ENCODE measurements around the gene RALGPS1.

Gene RALGPS1

DNA sequence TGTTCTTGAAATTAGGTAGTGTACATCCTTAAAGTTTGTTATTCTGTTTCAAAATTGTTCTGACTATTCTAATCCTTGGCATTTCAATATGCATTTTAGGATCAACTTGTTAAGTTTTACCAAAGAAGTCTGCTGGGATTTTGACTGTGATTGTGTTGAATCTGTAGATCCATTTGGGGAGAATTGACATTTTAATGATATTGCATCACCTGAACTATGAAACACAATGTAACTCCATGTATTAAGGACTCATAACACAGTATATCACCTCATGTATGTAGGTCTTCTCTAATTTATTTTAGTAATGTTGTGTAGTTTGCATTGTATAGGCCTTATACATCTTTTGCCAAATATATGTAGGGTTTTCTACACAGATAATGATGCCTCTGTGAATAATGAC is 77.8 kb downstream of the RALGPS1 start:
- TF ChIP-seq, protein P1, sequence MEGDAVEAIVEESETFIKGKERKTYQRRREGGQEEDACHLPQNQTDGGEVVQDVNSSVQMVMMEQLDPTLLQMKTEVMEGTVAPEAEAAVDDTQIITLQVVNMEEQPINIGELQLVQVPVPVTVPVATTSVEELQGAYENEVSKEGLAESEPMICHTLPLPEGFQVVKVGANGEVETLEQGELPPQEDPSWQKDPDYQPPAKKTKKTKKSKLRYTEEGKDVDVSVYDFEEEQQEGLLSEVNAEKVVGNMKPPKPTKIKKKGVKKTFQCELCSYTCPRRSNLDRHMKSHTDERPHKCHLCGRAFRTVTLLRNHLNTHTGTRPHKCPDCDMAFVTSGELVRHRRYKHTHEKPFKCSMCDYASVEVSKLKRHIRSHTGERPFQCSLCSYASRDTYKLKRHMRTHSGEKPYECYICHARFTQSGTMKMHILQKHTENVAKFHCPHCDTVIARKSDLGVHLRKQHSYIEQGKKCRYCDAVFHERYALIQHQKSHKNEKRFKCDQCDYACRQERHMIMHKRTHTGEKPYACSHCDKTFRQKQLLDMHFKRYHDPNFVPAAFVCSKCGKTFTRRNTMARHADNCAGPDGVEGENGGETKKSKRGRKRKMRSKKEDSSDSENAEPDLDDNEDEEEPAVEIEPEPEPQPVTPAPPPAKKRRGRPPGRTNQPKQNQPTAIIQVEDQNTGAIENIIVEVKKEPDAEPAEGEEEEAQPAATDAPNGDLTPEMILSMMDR (IDR thresholded peaks at IDR 0.05; ENCODE audit: borderline replicate concordance, insufficient read depth, low read depth, low read length): no peak
- H3K4me3 ChIP-seq (ENCODE audit: low read depth, low read length): no peak overlapping the region

DNA sequence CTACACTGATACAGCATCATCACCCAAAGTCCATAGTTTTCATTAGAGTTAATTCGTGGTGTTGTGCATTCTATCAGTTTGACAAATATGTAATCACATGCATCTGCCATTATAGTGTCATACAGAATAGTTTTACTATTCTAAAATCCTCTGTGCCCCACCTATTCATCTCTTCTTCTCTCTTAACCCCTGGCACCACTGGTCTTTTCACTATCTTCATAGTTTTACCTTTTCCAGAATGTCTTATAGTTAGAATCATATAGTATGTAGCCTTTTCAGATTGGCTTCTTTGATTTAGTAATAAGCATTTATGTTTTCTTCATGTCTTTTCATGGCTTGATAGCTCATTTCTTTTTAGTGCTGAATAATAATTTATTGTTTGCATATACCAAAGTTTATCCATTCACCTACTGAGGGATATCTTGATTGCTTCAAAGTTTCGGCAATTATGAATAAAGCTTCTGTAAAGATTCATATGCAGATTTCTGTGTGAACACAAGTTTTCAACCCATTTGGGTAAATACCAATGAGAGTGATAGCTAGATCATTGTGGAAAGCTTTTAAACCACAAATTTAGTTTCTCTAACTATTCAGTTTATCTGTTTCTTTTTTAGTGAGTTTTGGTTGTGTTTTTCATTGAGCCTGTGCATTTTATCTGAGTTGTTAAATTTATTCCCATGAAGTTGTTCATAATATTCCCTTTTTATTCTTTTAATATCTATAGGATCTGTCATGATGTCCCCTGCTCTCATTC is 84.9 kb downstream of the RALGPS1 start:
- TF ChIP-seq, protein P1 (IDR thresholded peaks at IDR 0.05; ENCODE audit: borderline replicate concordance, insufficient read depth, low read depth, low read length): no peak
- no peak overlapping the region for H3K4me3 ChIP-seq (ENCODE audit: low read depth, low read length)

DNA sequence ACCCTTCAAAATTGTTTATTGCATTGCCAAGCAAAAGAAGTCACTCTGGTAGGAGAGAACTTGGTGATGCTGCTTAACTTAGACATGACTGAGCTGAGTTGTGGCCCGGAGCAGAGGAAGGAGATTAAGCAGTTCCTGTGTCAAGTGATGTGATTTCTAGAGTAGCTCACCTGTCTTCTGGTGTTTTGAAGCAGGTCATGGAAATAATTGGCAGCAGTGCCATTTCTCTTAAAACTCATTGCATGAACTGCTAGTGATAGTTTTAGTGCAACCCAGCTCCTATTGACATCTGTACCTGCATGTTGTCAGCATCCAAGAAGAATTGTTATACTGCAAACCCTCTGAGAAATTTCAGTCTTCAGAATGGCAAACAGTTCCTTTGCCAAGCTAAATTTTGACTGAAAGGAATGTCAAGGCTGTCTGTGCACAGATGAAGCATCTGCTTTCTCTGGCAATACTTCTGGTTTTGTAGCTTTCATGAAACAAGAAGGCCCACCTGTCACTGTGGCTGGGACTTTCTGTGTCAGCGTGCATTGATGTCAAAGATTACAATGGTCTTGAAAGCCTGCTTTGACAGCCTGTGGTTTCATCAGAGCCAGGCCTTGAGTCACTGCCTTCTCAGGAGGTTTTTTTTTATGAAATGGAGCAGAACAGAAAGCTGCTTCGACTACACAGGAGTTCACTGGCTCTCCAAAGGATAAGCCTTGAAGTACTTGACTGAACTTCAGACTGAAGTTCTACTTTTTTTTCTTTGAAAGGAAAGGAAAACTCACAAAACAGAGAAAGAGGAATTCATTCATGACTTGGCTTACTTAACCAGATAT is 90.6 kb downstream of the RALGPS1 start:
- TF ChIP-seq, protein P1 (IDR thresholded peaks at IDR 0.05; ENCODE audit: borderline replicate concordance, insufficient read depth, low read depth, low read length): no peak
- H3K4me3 ChIP-seq (ENCODE audit: low read depth, low read length): no peak overlapping the region

DNA sequence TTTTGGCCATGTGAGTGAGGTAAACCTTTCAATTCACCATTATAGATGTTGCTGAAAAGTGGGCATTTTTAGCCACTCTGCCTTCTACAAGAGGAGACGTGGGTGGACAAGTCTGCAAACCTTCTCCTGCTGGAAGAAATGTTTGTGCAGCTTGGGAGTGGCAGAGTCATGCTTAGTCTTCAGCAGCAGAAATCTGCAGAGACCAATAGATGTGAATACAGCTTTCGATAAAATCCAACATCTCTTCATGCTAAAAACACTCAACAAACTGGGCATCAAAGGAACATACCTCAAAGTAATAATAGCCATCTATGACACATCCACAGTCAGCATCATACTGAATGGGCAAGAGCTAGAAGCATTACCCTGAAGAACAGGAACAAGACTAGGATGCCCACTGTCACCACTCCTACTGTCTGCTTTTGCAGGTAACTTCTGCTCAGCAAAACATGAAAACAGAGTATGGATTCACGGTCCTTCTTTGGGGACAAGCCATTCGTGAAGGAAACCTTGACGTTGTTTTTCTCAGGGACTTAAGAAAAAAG is 91.3 kb downstream of the RALGPS1 start:
- no peak overlapping the region for H3K4me3 ChIP-seq (ENCODE audit: low read depth, low read length)
- TF ChIP-seq, protein P1 (IDR thresholded peaks at IDR 0.05; ENCODE audit: borderline replicate concordance, insufficient read depth, low read depth, low read length): no peak

DNA sequence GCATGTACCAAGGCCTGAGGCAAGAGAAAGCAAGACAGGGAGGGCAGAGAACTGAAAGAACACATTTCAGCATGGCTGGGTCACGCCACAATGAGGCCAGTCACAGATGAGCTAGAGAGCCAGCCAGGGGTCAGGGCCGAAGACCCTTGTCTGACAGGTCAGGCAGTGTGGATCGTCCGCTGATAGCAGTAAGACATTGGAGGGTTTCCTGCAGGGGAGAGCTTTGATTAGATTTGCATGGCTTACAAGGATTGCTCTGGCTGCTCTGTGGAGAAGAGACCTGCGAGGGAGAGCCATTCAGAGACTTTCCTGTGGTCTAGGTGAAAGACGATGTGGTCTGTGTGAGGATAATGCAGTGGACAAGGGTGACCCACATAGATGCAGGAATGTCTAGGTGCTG is 93.1 kb downstream of the RALGPS1 start:
- TF ChIP-seq, protein P1 (IDR thresholded peaks at IDR 0.05; ENCODE audit: borderline replicate concordance, insufficient read depth, low read depth, low read length): no peak

DNA sequence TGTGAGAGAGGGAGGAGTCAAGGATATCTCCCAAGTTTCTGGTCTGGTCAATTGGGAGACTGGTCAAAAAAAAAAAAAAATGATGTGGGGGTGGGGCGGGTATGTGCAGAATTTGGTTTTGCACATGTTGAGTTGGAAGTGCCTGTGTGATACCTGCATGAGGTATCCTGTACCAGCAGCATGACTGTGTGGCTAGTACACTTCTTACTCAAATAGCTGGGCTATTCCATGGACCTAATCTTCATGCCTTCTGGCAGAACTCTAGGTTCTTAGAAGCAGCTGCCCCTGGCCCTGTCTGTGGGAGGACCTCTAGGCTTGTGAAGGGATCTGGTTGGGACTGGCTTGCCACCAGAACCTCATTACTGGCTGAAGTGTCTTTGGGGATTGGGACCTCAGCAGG is 93.5 kb downstream of the RALGPS1 start:
- TF ChIP-seq, protein P1 (IDR thresholded peaks at IDR 0.05; ENCODE audit: borderline replicate concordance, insufficient read depth, low read depth, low read length): no peak
- H3K4me3 ChIP-seq (ENCODE audit: low read depth, low read length): no peak overlapping the region

More for the DNA sequence above, 93.1 kb downstream of the RALGPS1 start:
- no peak overlapping the region for H3K4me3 ChIP-seq (ENCODE audit: low read depth, low read length)

Measured in GM12875 (cell line).